ENCODE data around the gene CBX6.

Gene CBX6

DNA sequence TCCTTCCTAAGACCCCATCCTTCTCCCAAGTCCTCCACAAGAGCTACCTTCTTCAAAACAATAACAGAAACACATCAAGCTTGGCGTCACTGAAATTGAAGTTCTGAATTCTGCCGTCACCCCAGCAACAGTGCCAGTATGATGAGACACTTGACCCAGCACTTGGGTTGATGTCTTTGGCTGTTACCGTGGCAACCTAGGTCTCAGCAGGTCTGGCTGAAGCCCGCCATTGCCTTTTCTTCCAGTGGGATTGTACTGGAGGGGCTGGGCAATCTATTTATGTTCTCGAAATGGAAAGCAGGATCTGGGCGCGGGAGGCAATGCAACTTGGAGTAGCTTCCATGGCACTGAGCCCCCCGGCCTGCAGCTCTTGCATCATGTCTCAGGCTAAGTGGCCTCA, 52.0 kb downstream of the CBX6 start:
- DNase-seq (ENCODE audit: low read depth in 2 of 2, low spot score in 1 of 2) = no peak

- DNase-seq (ENCODE audit: low read depth in 2 of 2, low spot score in 1 of 2) = no peak
Measured at GRCh38 chr22:38819387-38819940, 52.6 kb downstream of the CBX6 start.

- DNase-seq (ENCODE audit: low read depth in 2 of 2, low spot score in 1 of 2) = no peak
Measured at GRCh38 chr22:38817196-38817595, 54.8 kb downstream of the CBX6 start.

DNA sequence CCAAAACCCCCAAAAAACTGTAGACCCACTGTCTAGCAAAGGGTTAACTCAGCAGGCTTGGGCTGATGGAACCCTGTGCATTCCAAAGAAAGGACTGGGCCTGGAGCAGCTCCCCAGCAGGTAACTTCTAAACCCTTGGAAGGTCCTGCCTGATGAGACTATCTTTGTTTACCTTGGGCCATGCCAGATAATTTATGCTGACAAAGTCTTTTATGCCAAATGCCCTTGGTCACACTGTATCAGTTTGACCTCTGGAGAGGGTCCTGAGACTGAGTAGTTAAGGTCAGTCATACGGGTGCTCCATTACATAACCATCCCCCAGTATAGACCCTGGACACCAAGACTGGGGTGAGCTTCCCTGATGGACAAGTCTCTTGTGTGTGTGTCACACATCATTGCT, 56.2 kb downstream of the CBX6 start:
- DNase-seq (ENCODE audit: low read depth in 2 of 2, low spot score in 1 of 2) = no peak
